ENCODE data around the gene KRT73. TPM values are rescaled to one million over a fixed set of nuclear protein-coding genes. Genes with fewer than 3 reads are reported as not detected.

KRT73 gene
- total RNA-seq, 1 donor from 2014 or later = not detected

DNA sequence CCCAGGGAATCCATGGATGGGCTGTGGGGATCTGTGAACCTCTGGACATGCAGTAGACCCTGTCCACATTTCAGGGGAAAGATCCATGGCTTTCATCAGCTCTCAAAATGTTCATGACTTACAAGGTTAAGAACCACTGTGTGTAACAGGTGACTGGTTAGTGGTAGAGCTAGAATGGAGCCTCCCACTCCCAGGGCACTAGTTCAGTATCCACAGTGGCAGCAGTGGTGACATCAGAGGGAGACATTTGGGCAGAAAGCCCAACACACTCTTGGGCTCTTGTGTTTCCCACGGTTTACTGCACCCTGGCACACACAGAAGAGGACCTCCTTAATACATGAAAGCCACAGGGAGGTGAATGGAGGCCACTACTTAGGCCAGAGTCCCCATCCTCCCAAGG lies 53.8 kb downstream of the KRT73 start:
- DNase-seq = no peak

DNA sequence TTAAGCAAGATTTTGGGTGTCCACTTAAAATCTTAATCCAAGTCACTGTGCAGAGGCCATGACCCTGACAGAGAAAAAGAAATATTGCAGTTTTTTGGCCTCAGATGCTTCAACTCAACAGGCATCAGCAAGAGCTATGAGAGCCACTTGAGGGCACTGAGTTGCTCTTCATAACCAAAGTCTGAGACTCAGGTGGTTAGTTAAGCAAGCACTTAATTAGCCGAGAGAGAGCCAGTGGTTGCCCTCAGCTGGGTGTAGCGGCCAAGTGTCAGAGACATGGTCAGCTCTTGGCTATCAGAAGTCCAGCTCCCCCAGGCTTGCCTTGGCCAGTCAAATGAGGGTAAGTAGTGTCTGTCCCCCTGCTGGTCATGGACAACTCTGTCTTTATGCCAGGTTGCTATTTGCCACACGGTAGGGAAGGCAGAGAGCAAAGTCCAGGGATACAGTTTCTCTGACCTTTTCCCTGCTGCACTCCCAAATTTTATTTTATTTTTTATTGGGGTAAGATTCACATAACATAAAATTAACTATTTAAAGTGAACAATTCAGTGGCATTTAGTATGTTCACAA lies 56.4 kb downstream of the KRT73 start:
- DNase-seq = no peak

DNA sequence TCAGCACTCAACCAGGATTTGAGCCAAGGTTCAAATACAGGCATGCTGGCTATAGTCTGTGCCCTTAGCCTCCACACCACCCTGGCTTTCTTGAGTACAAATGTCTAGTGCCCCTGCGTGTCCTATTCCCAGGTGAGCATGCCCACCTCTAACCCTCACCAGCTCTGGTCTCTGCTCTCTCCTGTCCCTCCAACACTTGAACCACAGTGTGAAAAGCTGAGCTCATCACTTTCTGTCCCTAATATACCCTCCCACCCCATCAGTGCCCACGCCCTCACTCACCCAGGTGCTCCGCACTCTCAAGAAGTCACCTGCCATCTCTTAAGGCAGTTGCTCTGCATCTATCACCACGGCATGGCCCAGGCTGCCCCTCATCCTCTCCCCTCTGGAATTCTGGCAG lies 58.4 kb downstream of the KRT73 start:
- DNase-seq = no peak

DNA sequence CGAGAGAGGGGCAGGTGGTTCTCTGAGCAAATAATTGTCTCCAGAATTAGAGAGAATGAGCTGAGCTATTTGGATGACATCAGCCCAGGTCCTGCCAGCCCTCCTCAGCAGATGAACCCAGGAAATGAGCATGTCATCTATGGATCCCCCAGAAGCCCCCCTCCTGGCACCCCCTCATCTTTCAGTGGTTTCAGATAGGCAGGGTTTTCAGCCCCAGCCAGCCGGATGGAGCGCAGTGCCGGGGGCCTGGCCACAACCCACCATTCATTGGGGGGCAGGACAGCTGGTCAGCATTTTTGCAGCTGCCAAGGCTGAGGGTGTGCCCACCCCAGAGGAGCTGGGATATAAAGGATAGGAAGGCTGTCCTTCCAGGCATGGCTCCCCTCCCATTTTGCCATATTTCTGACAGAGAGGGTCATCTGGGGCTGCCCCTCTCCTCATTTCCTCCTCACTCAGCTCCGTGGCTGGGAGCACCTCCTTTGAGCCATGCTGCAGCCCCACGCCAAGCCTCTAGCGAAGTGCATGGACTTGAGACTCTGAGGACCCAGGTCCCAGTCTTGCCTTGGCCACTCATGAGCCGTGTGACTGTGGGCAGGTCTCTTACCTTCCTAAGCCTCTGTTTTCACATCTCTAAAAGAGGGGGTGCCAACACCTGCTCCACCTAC lies 59.4 kb downstream of the KRT73 start:
- no peak for DNase-seq

Other genes starting within 250 kb of the KRT73 start
- not detected for gene KRT84, start 232.9 kb downstream of the KRT73 start, total RNA-seq
- not detected for gene KRT82, start 212.2 kb downstream of the KRT73 start, total RNA-seq
- not detected for gene KRT75, start 184.2 kb downstream of the KRT73 start, total RNA-seq
- 0.16 TPM for gene KRT6B, start 166.4 kb downstream of the KRT73 start, total RNA-seq
- gene KRT6C, start 144.8 kb downstream of the KRT73 start, total RNA-seq = not detected
- gene KRT6A, start 125.3 kb downstream of the KRT73 start, total RNA-seq = 0.62 TPM
- 0.62 TPM for gene KRT5, start 98.2 kb downstream of the KRT73 start, total RNA-seq
- not detected for gene KRT71, start 65.4 kb downstream of the KRT73 start, total RNA-seq
- gene KRT74, start 44.7 kb downstream of the KRT73 start, total RNA-seq = not detected
- not detected for gene KRT72, start 17.1 kb downstream of the KRT73 start, total RNA-seq
- not detected for gene KRT2, start 33.7 kb upstream of the KRT73 start, total RNA-seq
- gene KRT1, start 61.8 kb upstream of the KRT73 start, total RNA-seq = 0.16 TPM
- gene KRT77, start 85.0 kb upstream of the KRT73 start, total RNA-seq = not detected
- not detected for gene KRT76, start 158.8 kb upstream of the KRT73 start, total RNA-seq
- gene KRT3, start 177.6 kb upstream of the KRT73 start, total RNA-seq = not detected
- 0.94 TPM for gene KRT4, start 195.6 kb upstream of the KRT73 start, total RNA-seq
- not detected for gene KRT79, start 215.8 kb upstream of the KRT73 start, total RNA-seq
- 1.9 TPM for gene KRT78, start 230.4 kb upstream of the KRT73 start, total RNA-seq